HG02588 (cell line): ENCODE results near the gene ZNF726.
"Not testable (repeated sequence)": the region's sequence is repeated elsewhere in the genome, so short reads cannot be mapped to it uniquely, and the experiment has no call there.

Experiments
- ATAC-seq: cut with Tn5 transposase; IDR thresholded peaks from one replicate; pipeline ENCODE4 v1.9.1; 2021; ENCODE audit warnings: mild to moderate bottlenecking, moderate library complexity; ENCODE audit not compliant: unreplicated experiment

The ZNF726 gene

DNA sequence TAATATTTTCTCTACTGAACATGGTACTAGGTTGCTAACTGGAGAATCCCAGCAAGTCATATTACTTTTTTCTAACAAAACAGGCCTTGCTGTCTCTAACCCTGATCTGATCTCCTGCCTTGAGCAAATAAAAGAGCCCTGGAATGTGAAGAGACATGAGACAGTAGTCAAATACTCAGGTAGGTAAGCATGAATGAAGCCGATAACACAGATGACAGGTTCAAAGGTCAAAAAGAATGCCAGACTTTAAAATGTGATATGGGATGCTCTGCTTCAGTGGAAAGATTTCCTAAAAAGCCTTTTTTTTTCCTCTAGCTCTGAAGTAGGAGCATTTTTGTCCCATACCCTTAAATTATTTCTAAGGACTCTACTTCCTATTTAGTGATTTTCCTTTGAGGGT is 28.7 kb downstream of the ZNF726 start:
- ATAC-seq: no peak

DNA sequence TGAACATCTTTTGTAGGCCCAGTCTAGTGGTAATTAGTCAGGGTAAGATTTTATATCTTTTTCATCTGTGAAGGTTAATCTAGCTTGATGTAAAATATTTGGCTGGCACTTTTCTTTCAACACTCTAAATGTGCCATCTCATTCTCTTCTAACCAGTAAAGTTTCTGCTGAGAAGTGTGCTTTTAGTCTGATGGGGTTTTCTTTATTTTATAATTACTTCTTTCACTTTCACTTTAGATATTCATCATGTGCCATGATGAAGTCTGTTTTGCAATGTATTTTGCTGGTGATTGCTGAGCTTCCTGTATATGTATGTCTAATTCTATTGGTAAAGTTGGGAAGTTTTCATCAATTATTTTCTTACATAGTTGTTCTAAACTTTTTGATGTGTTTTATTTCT is 31.9 kb downstream of the ZNF726 start:
- no peak for ATAC-seq

GRCh38 chr19:23949611-23950010 is 34.9 kb downstream of the ZNF726 start:
- no peak for ATAC-seq

GRCh38 chr19:23956051-23956450 is 41.4 kb downstream of the ZNF726 start:
- no peak for ATAC-seq

DNA sequence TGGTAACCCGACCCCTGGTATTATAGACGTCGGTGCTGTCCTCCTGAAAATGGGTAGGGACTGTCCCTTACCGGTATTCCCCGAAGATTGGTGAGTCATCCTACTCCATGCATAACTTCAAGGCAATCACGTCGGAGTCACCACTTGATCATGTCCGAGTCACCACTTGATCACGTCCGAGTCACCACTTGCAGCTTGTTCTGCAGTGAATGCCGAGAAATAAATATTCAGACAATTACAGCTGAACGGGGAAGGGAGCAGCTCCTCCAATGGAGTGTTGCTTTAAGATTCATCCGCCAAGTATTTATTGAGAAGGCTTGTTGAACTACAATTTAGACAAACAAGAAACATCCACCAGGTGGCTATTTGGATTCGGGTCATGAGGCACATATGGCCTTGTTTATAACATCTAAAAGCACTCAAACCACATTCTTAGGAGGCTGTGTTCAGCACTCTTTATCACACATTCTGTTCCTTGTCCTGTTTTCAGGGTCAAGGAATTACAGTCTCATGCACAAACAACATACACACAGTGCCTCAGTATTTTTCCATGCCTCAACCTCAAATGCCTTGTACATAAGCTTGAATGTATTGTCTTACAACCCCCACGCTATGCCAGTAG is 43.1 kb downstream of the ZNF726 start:
- ATAC-seq: no peak

GRCh38 chr19:23963396-23963795 is 48.7 kb downstream of the ZNF726 start:
- ATAC-seq: not testable (repeated sequence)

- not testable (repeated sequence) for ATAC-seq
Measured at GRCh38 chr19:23963881-23964280, 49.2 kb downstream of the ZNF726 start.

GRCh38 chr19:23964334-23964733 is 49.6 kb downstream of the ZNF726 start:
- not testable (repeated sequence) for ATAC-seq

GRCh38 chr19:23969630-23970029 is 54.9 kb downstream of the ZNF726 start:
- no peak for ATAC-seq

DNA sequence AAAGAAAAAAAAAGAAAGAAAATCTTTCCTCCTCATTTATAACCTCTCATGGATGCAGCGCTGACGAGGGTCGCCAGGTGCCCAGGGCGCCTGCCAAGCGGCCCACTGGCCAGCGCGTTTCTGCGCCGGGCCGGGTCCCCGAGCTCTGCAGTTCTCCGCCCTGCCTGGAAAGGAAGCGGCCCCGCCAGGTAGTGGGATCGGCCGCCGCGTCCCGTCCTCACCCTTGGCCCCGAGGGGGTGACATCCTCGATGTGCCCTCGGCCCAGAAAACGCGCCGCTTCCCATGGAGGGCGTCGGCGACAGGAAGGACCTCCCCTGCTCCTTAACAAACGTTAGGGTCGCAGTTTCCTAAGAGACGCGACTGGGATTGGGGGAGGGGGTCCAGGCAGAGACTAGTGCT is 56.9 kb downstream of the ZNF726 start:
- no peak for ATAC-seq

GRCh38 chr19:23972161-23972560 is 57.5 kb downstream of the ZNF726 start:
- no peak for ATAC-seq

DNA sequence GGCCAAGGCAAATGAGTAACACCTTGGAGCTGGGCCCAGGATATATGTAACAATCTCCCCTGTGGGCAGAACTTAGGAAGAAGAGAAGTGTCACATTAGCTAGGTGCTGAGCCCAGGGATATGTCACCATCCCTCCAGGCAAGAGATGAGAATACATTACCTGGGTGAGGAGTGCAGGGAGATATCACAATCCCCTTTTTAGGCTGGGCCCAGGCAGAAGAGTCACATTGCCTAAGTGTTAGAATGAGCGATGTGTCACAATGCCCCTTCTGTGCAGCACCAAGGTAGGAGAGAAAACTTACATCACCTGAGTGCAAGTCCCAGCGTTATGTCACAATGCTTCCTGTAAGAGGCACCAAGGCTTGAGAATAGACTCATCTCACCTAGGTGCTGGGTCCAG is 60.3 kb downstream of the ZNF726 start:
- ATAC-seq: no peak

DNA sequence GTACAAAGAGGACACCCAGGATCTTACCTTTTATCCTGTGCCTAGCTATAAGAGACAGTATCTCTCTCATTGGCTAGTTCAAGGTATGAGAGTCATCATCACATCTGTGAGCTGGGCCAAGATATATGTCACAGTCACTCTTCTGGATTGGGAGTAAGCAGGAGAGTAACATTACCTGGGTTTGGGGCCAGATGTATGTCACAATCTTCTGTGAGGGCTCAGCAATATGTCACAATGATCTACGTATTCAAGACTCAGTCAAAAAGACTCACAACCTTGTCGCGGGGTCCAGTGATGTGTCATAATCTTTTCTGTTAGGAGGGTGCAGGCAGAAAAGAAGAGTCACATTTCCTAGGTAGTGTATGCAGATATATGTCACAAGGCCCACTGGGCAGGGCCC is 61.9 kb downstream of the ZNF726 start:
- not testable (repeated sequence) for ATAC-seq

- ATAC-seq: not testable (repeated sequence)
Measured at GRCh38 chr19:23977256-23977655, 62.6 kb downstream of the ZNF726 start.

DNA sequence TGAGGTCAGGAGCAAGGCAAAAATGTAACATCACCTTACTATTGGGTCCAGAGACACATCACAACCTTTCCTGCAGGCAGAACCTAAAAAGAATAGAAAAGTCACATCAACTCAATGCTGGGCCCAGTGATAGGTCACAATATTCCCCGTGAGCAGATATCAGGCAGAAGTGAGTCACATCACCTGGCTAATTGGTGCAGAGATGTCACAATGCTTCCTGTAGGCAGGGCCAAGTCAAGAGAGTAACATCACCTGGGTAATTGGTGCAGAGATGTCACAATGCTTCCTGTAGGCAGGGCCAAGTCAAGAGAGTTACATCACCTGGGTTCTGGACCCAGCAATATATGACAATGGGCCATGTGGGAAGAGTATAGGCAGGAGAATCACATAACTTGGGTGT is 63.4 kb downstream of the ZNF726 start:
- ATAC-seq: no peak

DNA sequence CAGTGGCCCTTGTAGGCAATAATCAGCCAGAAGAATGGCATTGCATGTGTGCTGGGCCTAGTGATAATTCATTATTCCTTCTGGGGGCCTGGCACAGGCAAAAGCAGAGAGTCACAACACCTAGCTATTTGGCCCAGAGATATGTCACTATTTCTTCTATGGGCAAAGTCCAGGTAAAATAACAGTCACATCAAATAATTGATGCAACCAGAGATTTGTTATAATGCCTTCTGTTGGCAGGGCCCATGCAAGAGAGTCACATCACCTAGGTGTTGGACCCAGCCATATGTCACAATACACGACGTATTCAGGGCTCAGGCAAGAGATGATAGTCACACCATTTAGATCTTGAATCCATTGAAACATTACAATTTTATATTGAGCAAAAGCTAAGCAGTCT is 66.1 kb downstream of the ZNF726 start:
- no peak for ATAC-seq

DNA sequence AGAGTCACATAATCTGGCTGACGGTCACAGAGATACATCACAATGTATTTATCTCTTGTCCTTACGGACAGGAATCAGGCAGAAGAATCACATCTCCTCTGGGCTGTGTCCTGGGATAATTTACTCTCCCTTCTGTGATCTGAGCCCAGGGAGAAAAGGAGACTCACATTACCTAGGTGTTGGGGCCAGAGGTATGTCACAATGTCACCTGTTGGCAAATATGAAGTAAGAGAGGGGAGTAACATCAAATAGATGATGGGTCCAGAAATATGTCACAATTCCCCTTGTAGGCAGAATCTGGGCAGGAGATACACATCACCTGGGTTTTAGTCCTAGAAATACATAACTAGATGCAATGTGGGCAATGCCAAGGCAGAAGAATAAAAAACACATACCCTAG is 67.2 kb downstream of the ZNF726 start:
- ATAC-seq: no peak

DNA sequence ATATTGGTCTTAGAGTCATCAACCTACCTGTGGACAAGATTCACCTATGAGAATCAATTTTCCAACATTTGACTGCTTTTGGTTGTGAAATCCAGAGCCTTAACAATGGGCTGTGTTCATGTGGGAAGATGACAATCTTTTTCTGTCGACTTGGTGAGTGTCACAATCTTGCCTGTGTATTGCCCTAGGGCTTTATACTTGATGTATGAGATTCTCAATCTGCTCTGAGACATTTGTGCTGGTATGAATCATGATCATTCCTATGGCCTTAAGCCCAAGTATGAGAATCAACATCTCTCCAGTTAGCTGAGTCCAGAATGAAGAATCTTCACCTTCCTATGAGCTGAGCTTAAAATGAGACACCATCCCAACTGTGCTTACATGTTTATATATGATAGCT is 68.7 kb downstream of the ZNF726 start:
- ATAC-seq: no peak
